Memory B cell (primary cell): ENCODE results near the gene ZNF566.

Experiments used
- ATAC-seq: fragments of 150-1000 bp; cut with Tn5 transposase; 2 replicates; pipeline ENCODE4 v1.10.0; 2021; ENCODE audit warnings: low read depth, mild to moderate bottlenecking, moderate library complexity
- DNase-seq, 2 donors: peaks; one replicate each; pipeline ENCODE4 v3.0.0; 2022; ENCODE audit warnings: low spot score in 2 of 2
- H3K27ac Mint-ChIP-seq: one replicate; pipeline ENCODE4 v1.8.0; 2022; ENCODE audit warnings: mild to moderate bottlenecking, moderate library complexity, mixed read lengths
- H3K27me3 Mint-ChIP-seq: one replicate; pipeline ENCODE4 v1.8.0; 2022; ENCODE audit warnings: mixed read lengths
- H3K36me3 Mint-ChIP-seq: one replicate; pipeline ENCODE4 v1.8.0; 2022; ENCODE audit warnings: mild to moderate bottlenecking, mixed read lengths
- H3K4me1 Mint-ChIP-seq: one replicate; pipeline ENCODE4 v1.8.0; 2022; ENCODE audit warnings: mixed read lengths
- H3K4me3 Mint-ChIP-seq: one replicate; pipeline ENCODE4 v1.8.0; 2022; ENCODE audit warnings: mild to moderate bottlenecking, moderate library complexity, mixed read lengths
- H3K9me3 Mint-ChIP-seq: one replicate; pipeline ENCODE4 v1.8.0; 2022; ENCODE audit warnings: mixed read lengths

ZNF566 gene

DNA sequence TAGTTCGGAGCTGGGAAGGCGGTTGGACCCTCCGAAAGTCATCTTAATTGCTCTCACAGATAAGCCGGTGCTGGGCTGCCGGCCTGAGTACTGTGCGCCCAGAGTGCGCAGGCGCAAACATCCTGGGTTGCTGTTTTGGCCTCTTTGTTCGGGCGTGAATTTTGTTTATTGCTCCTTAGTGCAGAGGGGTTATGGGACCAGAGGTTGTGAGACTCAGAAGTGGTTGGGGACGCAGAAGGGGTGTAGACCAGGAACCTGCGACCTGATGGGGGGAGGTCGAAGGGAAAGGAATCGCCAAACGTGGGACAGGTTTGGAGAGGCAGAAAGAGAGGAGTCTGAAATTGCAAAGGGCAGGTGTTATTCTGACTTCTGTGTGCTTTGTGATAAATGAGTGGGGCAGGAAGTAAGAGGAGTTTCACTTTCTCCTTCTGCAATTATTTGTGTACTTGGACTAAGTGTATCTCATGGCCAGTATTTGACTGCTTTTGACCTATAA, 607 bp upstream of the ZNF566 start:
- H3K27me3 Mint-ChIP-seq, result no peaks in the 10 kb centered on the region
- H3K9me3 Mint-ChIP-seq, result no peaks in the 10 kb centered on the region
- ATAC-seq (peak; percentile 55), DNase-seq (peak in 1 of 2 donors; percentile 74)
- H3K4me1 Mint-ChIP-seq, result peaks cover 25% of the 10 kb centered on the region
- peak overlapping the region; percentile 92 for H3K27ac Mint-ChIP-seq
- H3K4me3 Mint-ChIP-seq, result peak overlapping the region; percentile 94
- peaks cover 2% of the 10 kb centered on the region for H3K36me3 Mint-ChIP-seq

DNA sequence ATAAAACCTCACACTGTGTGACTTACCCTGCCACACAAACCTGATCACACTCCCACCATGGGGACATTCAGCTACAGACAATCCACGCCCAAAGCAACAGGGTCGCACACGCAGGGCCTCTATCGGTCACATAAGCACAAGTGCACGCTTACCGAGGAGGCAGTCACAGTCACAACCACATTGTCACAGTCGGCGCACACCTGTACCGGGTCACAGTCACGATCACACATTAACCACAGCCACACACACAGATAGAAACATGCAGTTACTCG, 579 bp downstream of the ZNF566 start:
- no peak for DNase-seq
- no peaks in the 10 kb centered on the region for H3K27me3 Mint-ChIP-seq
- peaks cover 2% of the 10 kb centered on the region for H3K36me3 Mint-ChIP-seq
- peaks cover 25% of the 10 kb centered on the region for H3K4me1 Mint-ChIP-seq
- H3K27ac Mint-ChIP-seq, result peak overlapping the region; percentile 92
- peak; percentile 20 for ATAC-seq
- no peaks in the 10 kb centered on the region for H3K9me3 Mint-ChIP-seq
- peak overlapping the region; percentile 94 for H3K4me3 Mint-ChIP-seq

DNA sequence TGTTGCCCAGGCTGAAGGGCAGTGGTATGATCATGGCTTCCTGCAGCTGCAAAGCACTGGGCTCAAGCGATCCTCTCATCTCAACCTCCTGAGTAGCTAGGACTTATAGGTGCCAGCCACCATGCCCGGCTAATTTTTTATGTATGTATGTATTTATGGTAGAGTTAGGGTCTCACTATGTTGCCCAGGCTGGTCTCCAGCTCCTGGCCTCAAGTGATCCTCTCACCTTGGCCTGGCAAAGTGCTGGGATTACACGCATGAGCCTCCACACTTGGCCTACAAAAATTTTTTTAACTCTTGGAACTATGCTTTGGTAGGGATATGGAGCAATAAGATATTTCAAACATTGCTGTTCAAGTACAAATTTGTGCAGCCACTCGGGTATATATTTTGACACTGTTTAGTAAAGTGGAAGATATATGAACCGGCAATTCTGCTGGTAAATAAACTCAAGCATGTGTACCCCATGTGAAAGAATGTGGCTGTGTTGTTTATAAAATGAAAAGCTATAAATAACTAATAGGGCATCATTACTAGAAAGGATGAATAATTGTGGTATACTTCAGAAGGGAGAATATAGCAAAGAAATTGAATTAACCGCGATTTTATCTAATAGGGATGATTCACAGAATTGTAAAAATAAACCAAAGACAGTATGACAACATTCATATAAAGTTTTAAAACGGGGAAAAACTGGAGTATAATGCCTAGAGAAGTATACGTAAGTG, 1.1 kb downstream of the ZNF566 start:
- Mint-ChIP-seq H3K27me3 (no peaks in the 10 kb centered on the region), H3K27ac (peak overlapping the region; percentile 92), H3K9me3 (no peaks in the 10 kb centered on the region), H3K4me3 (peak overlapping the region; percentile 94), H3K4me1 (peaks cover 27% of the 10 kb centered on the region), H3K36me3 (peaks cover 3% of the 10 kb centered on the region)
- DNase-seq (no peak), ATAC-seq (no peak)

GRCh38 chr19:36483653-36484052, 5.7 kb downstream of the ZNF566 start:
- peak; percentile 51 for ATAC-seq
- Mint-ChIP-seq H3K9me3 (no peaks in the 10 kb centered on the region), H3K4me3 (no peak overlapping the region), H3K4me1 (peaks cover 14% of the 10 kb centered on the region), H3K36me3 (peaks cover 11% of the 10 kb centered on the region), H3K27ac (peak overlapping the region; percentile 67), H3K27me3 (no peaks in the 10 kb centered on the region)
- no peak for DNase-seq

DNA sequence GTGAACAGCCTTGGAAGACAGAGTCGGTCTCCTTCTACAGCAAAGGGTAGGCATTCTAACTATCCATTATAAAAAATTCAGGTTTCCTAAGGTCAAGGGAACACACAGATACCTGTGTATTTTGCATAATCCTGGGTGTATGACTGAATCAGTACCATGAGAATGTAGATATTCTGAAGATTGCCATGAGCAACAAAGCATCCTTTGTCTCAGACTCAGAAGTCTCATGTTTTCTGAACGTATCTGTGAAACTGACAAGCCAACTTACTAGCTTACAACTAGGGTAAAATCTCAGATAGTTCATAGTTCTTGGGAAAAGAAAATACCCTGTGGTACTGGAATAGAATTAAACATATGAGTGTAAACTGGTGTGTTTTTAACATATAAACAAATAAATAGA, 6.5 kb downstream of the ZNF566 start:
- peaks cover 13% of the 10 kb centered on the region for H3K36me3 Mint-ChIP-seq
- no peaks in the 10 kb centered on the region for H3K27me3 Mint-ChIP-seq
- H3K27ac Mint-ChIP-seq, result peak overlapping the region; percentile 67
- H3K4me1 Mint-ChIP-seq, result peaks cover 8% of the 10 kb centered on the region
- DNase-seq (no peak), ATAC-seq (no peak)
- no peak overlapping the region for H3K4me3 Mint-ChIP-seq
- H3K9me3 Mint-ChIP-seq, result peaks cover 1% of the 10 kb centered on the region

GRCh38 chr19:36460046-36460445, 29.3 kb downstream of the ZNF566 start:
- Mint-ChIP-seq H3K4me3 (no peak overlapping the region), H3K27me3 (no peaks in the 10 kb centered on the region), H3K36me3 (peaks cover 33% of the 10 kb centered on the region), H3K27ac (no peak overlapping the region), H3K9me3 (peaks cover 13% of the 10 kb centered on the region), H3K4me1 (no peaks in the 10 kb centered on the region)
- no peak for ATAC-seq
- no peak for DNase-seq

- ATAC-seq, result no peak
- DNase-seq, result no peak
- H3K27ac Mint-ChIP-seq, result no peak overlapping the region
- H3K27me3 Mint-ChIP-seq, result no peaks in the 10 kb centered on the region
- peaks cover 43% of the 10 kb centered on the region for H3K36me3 Mint-ChIP-seq
- no peak overlapping the region for H3K4me3 Mint-ChIP-seq
- no peaks in the 10 kb centered on the region for H3K4me1 Mint-ChIP-seq
- H3K9me3 Mint-ChIP-seq, result peaks cover 23% of the 10 kb centered on the region
These were observed 32.5 kb downstream of the ZNF566 start for GRCh38 chr19:36456831-36457230.

DNA sequence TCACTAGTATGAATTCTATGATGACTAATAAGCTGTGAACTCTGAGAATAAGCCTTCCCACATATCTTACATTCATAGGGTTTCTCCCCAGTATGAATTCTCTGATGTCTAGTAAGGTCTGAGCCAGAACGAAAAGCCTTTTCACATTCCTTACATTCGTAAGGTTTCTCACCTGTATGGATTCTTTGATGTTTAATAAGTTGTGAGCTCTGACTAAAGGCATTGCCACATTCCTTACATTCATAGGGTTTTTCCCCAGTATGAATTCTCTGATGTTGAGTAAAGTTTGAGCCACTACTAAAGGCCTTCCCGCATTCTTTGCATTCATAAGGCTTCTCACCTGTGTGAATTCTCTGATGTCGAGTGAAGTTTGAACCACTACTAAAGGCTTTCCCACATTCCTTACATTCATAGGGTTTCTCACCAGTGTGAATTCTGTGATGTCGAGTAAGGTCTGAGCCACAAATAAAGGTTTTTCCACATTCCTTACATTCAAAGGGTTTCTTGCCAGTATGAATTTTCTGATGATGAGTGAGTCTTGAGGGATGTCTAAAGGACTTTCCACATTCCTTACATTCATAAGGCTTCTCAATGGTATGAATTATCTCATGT, 40.2 kb downstream of the ZNF566 start:
- no peak for DNase-seq
- Mint-ChIP-seq H3K27ac (no peak overlapping the region), H3K4me1 (no peaks in the 10 kb centered on the region), H3K36me3 (peaks cover 46% of the 10 kb centered on the region), H3K4me3 (no peak overlapping the region), H3K9me3 (peaks cover 14% of the 10 kb centered on the region), H3K27me3 (no peaks in the 10 kb centered on the region)
- no peak for ATAC-seq

DNA sequence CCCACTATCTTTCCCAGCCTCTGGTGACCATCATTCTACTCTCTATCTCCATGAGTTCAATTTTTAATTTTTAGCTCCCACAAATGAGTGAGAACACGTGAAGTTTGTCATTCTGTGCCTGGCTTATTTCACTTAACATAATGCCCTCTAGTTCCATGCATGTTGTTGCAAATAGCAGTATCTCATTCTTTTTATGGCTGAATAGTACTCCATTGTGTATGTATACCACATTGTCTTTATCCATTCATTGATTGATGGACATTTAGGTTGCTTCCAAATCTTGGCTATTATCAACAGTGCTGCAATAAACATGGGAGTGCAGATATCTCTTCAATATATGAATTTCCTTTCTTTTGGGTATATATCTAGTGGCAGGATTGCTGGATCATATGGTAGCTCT, 48.0 kb downstream of the ZNF566 start:
- Mint-ChIP-seq H3K27me3 (no peaks in the 10 kb centered on the region), H3K9me3 (peaks cover 21% of the 10 kb centered on the region), H3K4me3 (no peak overlapping the region), H3K27ac (no peak overlapping the region), H3K4me1 (no peaks in the 10 kb centered on the region), H3K36me3 (peaks cover 5% of the 10 kb centered on the region)
- no peak for ATAC-seq
- DNase-seq, result no peak

GRCh38 chr19:36436531-36436930, 52.8 kb downstream of the ZNF566 start:
- peaks cover 28% of the 10 kb centered on the region for H3K9me3 Mint-ChIP-seq
- H3K36me3 Mint-ChIP-seq, result peaks cover 6% of the 10 kb centered on the region
- DNase-seq, result no peak
- no peak overlapping the region for H3K4me3 Mint-ChIP-seq
- peaks cover 2% of the 10 kb centered on the region for H3K4me1 Mint-ChIP-seq
- no peaks in the 10 kb centered on the region for H3K27me3 Mint-ChIP-seq
- no peak overlapping the region for H3K27ac Mint-ChIP-seq
- ATAC-seq, result peak; percentile 45

GRCh38 chr19:36423925-36424324, 65.4 kb downstream of the ZNF566 start:
- H3K27me3 Mint-ChIP-seq, result peaks cover 12% of the 10 kb centered on the region
- ATAC-seq (no peak), DNase-seq (no peak)
- H3K36me3 Mint-ChIP-seq, result peaks cover 2% of the 10 kb centered on the region
- H3K9me3 Mint-ChIP-seq, result peaks cover 6% of the 10 kb centered on the region
- no peak overlapping the region for H3K27ac Mint-ChIP-seq
- no peak overlapping the region for H3K4me3 Mint-ChIP-seq
- H3K4me1 Mint-ChIP-seq, result peaks cover 3% of the 10 kb centered on the region

DNA sequence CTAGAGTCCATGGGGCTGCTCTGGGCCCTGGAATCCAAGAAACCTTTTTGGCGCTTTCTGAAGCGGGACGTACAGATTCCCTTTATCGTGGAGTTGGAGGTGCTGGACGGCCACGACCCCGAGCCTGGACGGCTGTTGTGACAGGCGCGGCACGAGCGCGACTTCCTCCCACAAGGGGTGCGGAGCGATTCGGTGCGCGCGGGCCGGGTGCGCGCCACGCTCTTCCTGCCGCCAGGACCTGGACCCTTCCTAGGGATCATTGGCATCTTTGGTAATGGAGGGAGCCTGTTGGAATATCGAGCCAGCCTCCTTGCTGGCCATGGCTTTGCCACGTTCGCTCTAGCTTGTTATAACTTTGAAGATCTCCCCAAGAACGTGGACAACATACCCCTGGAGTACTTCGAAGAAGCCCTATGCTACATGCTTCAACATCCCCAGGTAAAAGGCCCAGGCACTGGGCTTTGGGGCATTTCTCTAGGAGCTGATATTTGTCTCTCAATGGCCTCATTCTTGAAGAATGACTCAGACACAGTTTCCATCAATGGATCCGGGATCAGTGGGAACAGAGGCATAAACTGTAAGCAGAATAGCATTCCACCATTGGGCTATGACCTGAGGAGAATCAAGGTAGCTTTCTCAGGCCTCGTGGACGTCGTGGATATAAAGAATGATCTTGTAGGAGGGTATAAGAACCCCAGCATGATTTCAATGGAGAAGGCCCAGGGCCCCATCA, 67.4 kb downstream of the ZNF566 start:
- Mint-ChIP-seq H3K9me3 (peaks cover 4% of the 10 kb centered on the region), H3K4me3 (peak overlapping the region; percentile 24), H3K4me1 (peaks cover 13% of the 10 kb centered on the region), H3K27me3 (peaks cover 10% of the 10 kb centered on the region), H3K36me3 (peaks cover 2% of the 10 kb centered on the region), H3K27ac (no peak overlapping the region)
- ATAC-seq (no peak), DNase-seq (no peak)

DNA sequence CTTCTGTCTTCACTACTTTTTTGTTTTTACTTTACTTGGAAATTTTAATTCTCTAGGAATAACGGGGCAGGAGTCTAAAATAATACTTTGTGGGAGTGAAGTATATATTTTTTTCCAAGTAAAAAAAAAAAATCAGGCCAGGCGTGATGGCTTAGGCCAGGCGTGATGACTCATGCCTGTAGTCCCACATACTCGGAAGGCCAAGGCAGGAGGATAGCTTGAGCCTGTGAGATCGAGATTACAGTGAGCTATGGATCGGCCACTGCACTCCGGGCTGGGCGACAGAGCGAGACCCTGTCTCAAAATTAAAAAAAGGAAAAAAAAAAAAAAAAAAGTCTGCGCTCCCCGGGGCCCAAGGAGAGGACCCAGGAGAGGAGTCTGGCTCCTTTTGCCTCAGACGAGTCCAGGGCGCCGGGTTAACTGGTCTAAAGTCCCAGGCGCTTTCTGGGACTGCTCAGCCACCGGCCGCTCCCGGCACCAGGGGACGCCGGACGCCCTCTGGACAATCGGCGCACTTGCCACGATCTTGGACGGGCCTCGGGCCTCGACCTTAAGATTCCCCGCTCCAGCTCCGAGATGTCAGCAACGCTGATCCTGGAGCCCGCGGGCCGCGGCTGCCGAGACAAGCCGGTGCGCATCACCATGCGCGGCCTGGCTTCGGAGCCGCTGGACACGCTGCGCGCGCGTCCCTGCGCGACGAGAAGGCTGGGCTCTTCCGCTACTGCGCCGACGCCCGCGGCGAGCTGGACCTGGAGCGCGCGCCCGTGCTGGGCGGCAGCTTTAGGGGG, 68.2 kb downstream of the ZNF566 start:
- peaks cover 2% of the 10 kb centered on the region for H3K36me3 Mint-ChIP-seq
- peak overlapping the region; percentile 59 for H3K4me3 Mint-ChIP-seq
- peaks cover 2% of the 10 kb centered on the region for H3K9me3 Mint-ChIP-seq
- ATAC-seq, result no peak
- no peak for DNase-seq
- no peak overlapping the region for H3K27ac Mint-ChIP-seq
- peaks cover 10% of the 10 kb centered on the region for H3K27me3 Mint-ChIP-seq
- peaks cover 13% of the 10 kb centered on the region for H3K4me1 Mint-ChIP-seq
